Measurements from ENCODE around the gene CTCF.

CTCF gene

DNA sequence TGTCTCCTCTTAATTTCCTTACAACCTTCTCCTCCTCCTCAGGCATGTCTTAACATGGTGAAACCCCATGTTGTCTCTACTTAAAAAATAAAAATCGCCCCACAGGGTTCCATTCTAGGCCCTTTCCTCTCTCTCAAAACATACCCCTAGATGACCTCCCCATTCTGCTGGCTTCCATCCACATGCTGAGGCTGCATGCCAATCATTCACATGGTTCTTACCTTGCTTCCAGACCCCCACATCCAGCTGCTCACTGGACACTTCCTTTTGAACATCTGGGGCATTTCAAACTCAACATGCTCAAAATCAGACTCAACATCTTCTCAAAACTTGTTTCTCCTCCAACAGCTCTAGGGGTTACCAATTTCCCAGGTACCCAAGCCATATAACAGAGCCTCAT, 12.4 kb upstream of the CTCF start:
- no peak for DNase-seq

DNA sequence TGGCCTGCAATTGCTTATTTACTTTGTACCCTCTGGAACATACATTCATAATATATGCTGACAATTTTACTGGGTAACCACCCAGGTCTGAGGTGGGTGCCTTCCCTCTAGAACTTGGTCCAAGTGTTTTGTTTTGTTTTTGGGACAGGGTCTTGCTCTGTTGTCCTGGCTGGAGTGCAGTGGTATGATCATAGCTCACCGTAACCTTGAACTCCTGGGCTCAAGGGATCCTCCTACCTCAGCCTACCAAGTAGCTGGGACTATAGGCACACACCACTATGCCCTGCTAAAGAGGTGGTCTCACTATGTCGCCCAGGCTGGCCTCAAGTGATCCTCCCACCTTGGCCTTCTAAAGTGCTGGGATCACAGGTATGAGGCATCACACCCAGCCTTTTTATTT, 11.2 kb upstream of the CTCF start:
- DNase-seq, result no peak

DNA sequence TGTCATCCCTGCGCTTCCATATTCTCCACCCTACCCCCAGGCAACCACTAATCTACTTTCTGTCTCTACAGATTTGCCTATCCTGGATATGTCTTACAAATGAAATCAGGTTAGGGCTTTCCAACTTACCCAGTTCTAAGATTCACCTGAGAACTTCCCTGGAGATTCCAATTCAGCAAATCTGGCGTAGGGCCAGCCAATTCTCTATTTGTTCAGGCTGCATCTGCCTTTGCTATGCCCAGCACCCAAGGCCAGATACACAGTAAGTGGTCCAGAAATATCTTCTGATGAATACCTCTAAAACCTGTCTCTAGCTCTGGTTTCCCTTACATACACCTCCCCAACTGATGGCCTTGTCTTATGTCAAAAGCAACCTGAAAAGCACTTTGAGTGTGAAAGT, 10.4 kb upstream of the CTCF start:
- no peak for DNase-seq

DNA sequence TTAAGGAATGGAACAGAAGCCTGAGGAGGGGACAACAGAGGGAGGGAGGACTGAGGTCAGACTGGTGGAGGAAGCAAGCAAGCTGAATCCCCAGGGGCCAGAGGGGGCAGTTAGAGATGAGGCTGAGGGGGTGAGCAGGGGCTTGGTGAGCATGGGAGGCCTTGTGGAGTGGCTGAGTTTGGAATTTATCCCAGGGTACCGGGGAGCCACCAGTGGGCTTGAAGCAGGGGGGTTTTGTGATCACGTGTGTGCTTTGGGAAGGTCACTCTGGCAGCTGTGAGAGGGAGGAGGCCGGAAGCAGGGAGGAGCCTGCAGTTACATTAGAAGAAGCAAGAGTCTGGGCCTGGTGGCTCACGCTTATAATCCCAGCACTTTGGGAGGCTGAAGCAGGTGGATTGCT, 9.8 kb upstream of the CTCF start:
- DNase-seq, result peak; percentile 56

DNA sequence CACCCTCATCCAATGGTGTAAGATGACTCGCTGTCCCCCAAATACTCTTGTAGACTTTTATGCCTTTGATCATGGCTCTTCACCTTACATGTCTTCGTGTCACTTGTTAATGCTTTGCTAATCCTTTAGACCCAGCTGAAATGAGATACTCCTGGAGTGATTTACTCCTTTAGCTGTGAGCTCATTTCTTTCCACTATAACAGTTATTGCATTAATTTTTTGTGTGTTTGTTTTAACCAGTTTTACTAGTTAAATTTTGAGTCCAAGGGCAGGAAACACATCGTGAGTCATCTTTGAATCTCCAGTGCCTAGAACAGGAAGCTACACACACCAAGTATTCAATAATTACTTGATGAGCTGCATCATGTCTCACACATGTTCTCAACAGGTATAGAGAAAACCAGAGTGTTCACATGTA, 6.5 kb upstream of the CTCF start:
- DNase-seq, result no peak

DNA sequence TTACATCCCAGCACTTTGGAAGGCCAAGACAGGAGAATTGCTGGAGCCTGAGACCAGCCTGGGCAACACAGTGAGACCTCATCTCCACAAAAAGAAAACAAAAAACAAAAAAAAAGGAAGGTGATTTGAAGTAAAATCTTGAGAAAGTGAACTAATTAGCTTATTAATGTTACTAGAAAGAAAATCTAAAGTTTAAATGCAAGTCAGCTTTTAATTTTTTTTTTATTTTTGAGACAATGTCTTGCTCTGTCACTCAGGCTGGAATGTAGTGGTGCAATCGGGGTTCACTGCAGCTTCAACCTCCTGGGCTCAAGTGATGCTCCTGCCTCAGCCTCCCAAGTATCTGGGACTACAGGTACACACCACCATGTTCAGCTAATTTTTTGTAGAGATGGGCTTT, 3.5 kb upstream of the CTCF start:
- no peak for DNase-seq

DNA sequence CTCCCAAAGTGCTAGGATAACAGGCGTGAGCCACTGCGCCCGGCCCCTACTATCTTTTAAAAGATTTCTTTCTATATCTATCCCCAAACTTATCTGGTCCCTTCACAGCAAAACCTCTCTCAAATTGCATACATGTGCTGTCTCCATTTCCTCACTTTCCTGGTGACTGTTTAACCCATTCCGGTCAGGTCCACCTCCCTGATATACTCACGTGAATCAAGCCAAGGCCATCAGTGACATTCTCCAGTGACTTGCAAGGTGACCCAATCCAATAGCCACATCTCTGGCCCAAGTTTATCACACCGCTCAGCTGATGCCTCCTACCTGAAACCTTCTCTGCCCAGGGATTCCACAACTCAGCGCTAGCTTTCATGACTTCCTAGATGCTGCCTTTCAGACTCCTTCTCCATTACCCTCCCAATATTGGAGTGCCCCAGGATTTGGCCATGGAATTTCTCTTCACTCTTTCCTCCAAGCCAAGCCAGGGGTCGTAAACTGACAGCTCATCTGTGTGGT, 1.4 kb upstream of the CTCF start:
- no peak for DNase-seq

DNA sequence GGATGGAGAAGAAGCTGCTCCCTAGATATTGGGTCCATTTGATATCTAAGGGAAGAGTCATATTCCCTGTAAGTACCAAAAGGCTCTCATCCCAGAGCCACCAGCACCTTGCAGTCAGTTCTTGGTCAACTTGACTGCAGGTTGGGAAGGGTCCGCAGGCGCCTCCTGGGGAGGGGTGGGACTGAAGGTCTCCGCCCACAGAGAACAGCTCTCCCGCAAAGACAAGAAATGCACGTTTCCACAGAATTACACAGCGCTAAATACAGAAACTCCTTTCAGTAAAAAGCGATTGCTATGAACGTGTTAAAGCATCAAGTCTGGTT, 864 bp upstream of the CTCF start:
- DNase-seq, result no peak

DNA sequence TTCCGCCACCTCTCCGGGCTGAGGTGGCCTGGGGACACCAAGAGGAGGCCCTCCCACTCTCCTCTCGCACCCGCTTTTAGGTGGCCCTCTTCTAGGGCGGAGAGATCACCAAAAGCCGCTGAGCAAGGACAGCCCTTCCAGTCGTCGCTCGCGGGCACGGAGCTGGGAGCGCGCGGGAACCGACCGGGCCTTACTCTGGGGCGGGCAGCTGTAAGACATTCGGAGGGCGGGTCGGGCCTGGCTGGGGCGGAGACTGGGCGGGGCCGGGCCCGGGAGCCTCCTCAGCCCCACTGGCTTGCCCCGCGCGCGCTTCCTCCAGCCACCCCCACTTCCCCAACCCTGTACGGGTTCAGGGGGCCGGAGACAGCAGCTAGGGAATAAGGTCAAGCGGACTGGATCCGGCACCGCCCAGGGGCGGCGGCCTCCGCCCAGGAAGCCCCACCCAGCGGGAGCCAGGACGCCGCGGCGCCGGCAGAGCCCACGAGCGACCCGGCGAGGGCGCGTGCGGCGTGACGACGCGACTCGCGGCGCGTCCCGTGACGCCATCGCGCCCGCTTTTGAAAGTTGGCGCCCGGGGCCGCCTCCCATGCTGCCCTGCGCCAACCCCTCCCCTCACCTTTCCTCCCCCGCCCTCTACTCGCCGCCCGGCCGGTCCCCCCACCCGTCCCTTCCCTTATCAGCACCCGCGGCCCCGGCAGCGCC, 351 bp upstream of the CTCF start:
- DNase-seq, result peak; percentile 98

DNA sequence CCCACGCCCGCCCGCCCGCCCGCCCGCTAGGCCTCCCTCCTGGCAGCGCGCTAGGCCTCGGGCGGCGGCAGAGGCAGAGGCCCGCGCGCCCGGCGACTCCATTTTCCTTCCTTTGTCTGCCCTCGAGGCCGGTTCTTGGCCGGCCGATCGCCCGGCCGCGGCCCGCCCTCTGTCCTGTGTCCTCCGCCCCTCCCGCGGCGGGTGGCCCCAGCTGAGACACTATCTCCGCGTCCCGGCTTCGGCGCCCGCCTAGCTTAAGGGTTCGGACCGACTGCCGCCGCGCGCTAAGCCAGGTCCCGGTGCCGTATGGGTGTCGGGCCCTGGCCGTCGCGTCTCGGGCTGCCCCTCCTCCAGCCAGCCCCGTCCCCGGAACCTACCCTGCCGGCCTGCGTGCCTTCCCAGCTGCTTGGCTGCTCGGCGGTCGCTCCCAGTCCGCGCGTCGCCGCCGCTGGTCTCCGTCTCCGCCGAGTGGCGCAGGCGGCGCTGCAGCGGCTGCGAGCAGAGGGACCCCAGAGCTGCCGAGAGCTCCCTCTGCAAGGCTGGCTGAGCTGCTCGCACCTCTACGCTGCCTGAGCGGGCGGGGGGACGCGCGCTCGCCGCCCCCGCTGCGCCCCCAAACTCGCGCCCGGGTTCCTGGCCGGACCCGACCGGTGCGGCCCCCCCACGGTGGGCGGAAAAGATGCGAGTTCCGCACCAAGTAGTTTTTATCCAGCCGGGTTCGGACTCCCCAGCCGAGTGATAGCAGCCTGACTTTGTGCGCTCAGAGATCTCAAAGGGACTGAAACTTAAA, 787 bp downstream of the CTCF start:
- DNase-seq, result peak; percentile 76

DNA sequence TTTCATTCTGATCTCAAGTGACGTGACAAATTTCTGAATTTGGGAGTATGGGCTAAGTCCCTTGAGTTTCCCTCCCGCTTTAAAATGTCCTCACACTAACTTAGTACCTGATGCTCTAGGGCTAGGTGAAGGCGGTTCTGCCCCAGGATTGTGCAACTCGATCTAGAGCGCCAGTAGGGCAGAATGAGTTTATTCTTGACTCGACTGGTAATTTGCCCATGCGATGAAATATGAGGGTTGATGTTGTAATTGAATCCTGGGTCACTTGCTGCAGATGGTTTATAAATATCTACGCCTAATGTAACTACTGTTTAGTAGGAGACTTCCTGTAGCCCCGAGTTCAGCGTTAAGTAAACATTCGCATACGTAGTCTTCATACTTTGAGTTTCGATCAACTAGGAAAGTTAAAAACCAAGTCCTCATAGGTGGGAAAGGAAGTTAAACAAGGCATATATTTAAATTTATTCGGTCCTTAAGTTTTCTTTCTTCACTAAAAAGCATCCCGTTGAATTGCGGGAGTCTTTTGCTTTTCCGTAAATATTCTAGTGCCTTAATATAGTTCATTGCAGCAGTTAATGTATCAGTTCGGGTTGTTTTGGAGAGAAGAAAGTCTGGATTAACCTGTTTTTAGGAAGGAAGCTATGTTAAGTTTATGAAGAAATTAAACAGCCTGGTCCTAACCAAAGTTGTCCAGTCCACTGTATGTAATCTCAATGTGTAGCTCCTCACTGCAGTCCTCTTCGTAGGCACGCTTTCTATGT, 1.6 kb downstream of the CTCF start:
- DNase-seq, result peak; percentile 26

DNA sequence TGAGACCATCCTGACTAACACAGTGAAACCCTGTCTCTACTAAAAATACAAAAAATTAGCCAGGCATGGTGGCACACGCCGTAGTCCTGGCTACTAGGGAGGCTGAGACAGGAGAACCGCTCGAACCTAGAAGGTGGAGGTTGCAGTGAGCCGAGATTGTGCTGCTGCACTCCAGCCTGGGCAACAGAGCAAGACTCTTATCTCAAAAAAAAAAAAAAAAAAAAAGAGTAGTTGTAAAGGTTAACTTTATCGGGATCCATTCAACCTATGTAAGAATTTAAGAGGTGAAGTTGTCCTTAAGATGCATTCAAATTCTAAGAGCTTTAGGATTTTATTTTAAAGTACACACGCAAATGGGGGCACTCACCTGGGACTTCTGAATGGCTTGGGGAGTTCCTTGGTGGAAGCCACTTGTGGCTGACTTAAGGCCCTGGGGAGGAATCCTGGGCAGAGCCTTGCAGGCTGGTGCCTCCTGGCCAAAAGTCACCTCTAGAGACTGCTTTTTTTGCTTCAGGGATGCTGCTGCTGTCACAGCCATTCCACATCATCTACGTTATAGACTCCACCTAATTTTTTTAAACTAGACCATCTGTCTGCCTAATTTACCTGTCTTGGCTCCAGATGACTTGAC, 3.3 kb downstream of the CTCF start:
- no peak for DNase-seq

DNA sequence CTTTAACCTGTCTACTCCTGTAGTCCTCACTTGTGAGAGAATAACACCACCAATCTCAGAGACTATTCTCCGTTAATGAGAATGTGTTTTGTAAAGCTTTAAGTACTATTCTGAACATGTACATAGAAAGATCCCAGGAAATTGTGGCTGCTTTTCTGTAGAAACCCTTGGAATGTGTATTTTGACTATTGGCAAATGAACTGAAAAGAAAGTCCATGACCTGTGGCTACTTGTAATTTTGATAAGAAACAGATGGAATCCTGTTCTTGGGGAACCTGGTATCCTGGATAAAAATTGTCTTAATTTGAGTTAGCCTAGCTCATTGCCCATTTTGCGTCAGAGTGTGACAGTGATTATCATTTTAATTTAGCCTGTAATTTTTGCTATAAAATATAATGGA, 9.1 kb downstream of the CTCF start:
- DNase-seq, result no peak

DNA sequence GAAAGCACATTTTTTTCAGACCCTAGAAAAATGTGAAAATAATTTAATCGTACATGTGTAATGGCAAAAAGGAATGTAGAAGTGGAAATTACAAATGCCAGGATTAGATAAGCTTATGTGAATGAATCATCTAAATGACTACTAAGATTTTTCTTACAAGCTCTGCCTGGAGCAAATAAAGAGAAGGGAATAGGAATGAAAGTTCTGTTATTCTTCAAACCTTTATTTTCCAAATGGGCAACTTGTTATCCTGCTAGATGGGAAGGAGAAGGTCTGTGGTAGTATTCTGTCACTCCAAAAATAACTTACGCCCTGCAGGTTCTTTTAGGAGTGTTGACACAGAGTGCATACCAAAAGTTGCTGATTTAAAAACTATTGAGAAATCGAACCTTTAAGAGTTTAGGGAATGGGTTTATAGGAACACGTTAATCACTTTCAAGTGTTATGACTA, 9.7 kb downstream of the CTCF start:
- no peak for DNase-seq

DNA sequence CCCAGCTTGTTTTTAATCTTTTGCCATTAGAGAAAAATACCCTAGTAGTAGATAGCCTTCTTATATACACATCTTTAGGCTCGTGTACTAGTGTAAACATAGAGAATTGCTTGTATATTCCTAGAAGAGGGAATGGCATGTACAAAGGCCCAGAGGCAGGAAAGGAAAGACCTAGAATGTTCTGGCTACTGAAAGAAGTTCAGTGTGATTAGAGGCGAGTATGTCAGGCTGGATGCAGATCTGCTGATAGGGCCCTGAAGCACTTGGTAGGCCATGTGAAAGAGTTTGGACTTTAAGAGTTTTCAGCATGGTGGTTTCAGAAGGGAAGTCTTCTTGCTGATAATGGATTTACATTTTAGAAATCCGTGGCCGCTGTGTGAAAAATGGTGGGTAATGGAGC, 17.4 kb downstream of the CTCF start:
- DNase-seq, result no peak

DNA sequence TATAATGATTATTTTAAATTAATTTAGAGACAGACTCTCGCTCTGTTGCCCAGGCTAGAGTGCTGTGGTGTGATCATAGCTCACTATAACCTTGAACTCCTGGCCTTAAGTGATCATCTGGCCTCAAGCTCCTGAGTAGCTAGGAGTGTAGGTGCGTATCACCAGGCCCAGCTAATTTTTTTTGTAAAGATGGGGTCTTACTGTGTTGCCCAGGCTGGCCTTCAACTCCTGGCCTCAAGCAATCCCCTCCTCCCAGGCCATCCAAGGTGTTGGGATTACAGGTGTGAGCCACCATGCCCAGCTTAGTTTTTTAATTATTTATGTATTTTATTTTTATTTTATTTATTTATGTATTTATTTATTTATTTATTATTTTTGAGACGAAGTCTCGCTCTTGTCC, 17.9 kb downstream of the CTCF start:
- no peak for DNase-seq

DNA sequence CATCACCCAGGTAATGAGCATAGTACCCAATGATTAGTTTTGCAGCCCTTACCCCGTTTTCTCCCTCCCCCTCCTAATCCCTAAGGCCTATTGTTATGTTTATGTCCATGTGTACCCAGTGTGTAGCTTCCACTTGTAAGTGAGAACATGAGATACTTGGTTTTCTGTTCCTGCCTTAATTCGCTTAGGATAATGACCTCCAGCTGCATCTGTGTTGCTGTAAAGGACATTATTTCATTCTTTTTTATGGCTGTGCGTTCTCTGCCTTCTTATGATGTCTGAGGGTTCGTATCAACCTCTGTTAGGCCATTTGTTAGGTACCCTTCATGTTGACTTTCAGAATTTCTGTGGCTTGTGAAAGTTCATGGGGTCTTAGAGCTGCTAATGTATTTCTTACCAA, 31.0 kb downstream of the CTCF start:
- no peak for DNase-seq

DNA sequence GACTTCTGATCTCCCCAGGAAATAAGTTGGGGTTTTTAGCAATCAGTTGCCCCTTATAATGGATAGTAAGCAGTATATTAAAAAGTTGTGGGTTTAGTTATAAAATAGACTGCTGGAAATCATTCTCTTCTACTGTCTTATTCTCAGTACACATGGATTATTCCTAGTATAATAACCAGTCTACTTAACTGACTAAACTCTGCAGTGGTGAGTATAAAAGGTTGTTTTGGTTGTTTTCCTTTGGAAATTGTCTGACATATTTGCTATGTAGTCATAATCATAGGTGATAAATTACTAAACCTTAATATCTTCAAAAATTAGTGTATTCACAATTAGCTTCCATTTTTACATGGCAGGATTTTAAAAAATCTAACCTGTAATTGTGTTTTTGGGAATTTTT, 31.4 kb downstream of the CTCF start:
- DNase-seq, result no peak

DNA sequence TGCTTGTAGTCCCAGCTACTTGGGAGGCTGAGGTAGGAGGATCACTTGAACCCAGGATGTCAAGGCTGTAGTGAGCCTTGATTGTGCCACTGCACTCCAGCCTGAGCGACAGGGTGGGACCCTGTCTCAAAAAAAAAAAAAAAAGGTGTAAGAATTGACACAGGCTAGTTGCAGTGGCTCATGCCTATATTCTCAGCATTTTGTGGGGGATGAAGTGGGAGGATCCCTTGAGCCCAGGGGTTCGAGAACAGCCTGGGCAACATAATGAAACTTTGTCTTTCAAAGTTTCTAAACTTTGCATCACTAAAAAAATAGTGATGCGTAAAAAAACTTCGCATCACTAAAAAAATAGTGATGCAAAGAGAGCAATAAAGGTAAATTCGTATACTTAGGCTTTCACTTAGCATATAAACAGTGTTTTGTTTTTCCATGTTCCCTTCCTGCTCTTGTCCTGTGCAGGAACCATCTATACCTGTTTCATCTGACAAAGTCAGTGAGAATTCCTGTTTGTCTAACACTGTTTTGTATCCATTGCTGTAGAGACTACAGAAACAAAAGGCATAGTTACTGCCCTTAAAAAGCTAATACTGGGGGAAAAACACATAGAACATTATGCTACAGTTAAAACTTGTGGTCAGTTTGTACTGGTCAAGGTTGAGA, 32.1 kb downstream of the CTCF start:
- DNase-seq, result no peak

DNA sequence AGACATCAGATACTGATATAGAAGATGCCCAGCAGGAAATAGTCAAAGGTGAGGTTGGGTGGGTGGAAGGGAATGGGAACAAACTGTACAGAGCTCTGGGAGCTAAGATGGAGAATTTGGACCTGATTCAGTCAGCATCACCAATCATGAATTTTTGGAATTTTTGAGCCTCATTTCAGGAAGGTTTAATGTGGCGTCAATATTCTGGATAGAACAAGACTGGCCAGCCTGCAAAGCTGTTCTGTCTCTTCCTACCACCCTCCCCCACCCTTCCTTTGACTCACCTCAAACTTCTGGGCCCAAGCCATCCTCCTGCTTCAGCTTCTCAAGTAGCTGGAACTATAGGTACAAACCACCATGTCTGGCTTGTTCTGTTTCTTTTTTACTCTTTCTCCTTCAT, 32.6 kb downstream of the CTCF start:
- no peak for DNase-seq

DNA sequence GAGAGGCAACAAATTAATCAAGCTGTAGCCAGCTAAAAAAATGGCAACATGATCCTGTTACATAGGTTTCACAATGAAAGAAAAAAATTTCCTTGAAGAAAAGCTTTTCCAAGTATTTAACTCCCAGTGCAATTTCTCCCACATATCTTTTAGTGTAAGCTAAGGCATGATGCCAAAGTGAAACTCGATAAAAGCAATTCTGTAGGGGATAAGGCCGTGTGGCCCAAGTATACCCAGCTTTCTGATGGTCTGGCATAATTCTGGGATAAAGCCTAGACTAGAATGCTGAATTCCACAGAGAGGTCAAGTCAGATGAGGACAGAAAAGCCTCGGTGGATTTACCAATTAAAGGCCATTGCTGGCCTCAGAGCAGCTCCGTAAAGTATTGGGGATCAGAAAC, 36.2 kb downstream of the CTCF start:
- no peak for DNase-seq

DNA sequence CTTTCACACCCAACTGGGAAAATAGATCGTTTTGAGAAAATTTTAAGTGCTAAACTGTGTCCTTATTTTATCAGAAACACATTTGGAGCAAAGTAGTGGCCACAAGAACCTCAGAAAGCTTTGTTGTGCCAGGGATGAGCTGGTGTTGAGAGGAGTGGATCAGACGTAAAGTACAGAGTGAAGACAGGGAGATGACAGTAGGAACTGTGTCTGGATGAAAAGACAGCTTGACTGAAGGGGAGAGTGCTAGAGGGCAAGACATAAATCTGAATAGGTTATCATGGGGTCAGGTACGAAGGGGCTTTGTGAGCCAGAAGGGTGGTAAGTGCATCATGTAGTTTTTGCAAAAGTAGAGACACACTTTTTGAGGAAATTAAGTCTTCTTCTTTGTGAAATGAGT, 43.3 kb downstream of the CTCF start:
- DNase-seq, result no peak

DNA sequence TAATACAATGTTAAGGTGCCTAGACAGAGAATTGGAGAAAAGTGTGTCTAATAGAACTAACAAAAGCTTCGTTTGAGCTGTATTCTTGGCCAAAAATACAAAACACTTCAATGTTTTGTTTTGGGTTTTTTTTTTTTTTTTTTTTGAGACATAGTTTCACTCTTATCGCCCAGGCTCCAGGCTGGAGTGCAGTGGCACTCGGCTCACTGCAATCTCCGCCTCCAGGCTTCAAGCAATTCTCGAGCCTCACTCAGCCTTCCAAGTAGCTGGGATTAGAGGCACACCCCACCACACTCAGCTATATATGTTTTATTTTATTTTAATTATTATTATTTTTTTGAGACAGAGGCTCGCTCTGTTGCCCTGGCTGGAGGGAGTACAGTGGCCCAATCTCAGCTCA, 44.3 kb downstream of the CTCF start:
- DNase-seq, result no peak

All from NCI-H1092 treated with DMSO at 0.1 percent for 48 hours (cell line).